ENCODE results near the gene VPS37D.
"Not testable (repeated sequence)": the region's sequence is repeated elsewhere in the genome, so short reads cannot be mapped to it uniquely, and the experiment has no call there.

Gene VPS37D

GRCh38 chr7:73646785-73647724, 20.6 kb upstream of the VPS37D start:
- no peak for DNase-seq

DNA sequence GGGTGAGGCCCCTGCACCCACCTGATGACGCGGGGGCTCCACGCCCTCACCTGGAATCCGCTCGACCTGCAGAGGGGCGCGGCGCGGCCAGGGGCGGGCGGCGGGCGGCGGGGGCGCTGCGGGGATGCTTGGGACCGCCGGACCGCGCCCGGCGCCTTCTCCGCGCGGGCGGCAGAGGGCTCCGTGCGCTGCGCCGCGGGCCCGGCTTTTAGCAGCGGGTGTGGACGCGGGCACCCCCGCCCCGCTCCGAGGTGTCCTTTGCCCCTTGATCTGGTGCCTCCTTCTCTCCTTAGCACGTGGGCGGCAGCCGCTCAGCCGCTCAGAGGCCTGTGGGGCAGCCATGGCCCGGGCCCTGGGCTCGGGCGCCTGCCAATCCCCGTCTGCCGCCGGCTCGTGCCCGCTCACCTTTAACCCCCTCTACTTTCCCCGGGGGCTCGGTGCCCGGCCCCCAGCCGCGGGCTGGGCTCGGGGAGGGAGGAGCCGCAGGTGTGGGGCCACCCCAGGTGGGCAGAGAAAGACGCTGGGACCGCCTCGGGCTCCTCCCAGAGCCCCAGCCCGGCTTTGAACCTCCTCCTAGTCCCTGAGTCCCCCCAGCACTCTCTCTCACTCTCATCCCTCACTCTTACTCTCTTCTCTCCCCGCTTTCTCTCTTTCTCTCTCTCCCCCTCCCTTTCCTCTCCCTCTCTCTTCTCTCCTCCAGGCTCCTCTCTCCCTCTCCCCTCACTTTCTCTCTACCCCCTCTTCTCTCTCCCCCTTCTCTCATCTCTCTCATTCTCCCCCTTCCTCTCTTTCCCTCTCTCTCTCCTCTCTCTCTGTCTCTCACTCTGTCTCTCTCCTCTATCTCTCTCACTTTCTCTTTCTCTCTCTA, 19.7 kb upstream of the VPS37D start:
- DNase-seq, result no peak

DNA sequence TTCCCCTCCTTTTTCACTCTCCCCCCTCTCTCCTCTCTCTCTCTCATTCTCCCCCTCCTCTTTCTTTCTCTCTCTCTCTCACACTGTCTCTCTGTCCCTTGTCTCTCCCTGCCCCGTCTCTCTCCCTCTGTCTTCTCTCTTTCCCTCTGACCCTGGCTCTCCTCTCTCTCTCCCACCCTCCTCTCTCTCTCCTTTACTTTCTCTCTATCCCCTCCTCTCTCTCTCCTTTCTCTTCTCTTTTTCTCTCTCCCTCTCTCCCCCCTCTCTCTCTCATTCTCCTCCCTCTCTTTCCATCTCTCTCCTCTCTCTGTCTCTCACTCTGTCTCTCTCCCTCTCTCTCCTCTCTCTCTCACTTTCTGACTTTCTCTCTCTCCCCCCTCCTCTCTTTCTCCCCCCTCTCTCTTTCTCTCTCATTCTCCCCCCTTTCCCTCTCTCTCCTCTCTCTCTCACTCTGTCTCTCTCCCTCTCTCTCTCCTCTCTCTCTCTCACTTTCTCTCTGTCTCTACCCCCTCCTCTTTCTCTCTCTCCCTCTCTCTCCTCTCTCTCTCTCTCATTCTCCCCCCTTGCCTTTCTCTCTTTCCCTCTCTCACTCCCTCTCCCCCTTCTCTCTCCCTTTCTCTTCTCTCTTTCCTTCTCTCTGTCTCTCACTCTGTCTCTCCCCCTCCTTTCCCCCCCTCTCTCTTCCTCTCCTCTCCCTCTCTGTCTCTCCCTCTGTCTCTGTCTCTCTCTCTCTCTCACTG, 18.9 kb upstream of the VPS37D start:
- no peak for DNase-seq

- DNase-seq, result no peak
Observed at GRCh38 chr7:73649576-73649975, 18.1 kb upstream of the VPS37D start.

DNA sequence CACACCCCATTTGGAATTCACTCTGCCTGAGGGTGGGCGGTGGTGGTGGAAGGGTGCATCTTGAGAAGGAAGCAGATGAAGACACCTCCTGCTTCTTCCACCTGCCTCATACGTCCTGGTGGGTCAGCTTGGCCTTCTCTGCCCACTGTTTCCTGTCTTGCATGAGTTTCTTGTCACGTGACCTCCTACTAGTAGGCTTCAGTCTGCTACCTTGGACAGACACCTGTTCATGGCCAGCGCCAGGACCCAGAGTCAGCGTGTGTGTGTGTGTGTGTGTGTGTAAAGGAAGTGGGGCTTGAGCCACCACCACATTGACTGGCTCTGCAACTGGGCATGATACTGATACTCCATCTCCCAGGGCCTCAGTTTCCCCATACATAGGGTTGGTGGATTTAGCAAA, 17.1 kb upstream of the VPS37D start:
- no peak for DNase-seq

- no peak for DNase-seq
Observed at GRCh38 chr7:73652541-73652949, 15.1 kb upstream of the VPS37D start.

GRCh38 chr7:73655309-73655708, 12.3 kb upstream of the VPS37D start:
- not testable (repeated sequence) for DNase-seq

GRCh38 chr7:73659983-73660382, 7.6 kb upstream of the VPS37D start:
- no peak for DNase-seq

GRCh38 chr7:73660594-73660993, 7.0 kb upstream of the VPS37D start:
- DNase-seq, result not testable (repeated sequence)

DNA sequence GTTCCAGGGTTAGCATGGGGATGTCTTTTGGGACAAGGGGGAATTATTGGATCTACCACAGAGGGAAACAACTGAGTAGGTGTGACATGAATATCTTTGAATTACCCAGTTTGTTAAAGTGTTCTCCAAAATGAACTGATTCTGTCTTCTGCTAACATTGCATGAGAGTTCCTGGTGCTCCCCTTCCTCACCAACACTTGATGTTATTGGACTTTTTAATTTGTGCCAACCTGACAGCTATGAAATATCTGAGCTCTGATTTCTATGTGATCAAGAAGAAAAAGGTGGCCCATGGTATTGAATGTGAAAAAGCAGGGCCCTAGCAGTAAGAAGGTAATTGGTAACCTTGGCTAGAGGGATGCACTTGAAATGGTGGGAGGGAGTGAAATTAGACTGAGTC, 4.6 kb upstream of the VPS37D start:
- DNase-seq, result no peak

DNA sequence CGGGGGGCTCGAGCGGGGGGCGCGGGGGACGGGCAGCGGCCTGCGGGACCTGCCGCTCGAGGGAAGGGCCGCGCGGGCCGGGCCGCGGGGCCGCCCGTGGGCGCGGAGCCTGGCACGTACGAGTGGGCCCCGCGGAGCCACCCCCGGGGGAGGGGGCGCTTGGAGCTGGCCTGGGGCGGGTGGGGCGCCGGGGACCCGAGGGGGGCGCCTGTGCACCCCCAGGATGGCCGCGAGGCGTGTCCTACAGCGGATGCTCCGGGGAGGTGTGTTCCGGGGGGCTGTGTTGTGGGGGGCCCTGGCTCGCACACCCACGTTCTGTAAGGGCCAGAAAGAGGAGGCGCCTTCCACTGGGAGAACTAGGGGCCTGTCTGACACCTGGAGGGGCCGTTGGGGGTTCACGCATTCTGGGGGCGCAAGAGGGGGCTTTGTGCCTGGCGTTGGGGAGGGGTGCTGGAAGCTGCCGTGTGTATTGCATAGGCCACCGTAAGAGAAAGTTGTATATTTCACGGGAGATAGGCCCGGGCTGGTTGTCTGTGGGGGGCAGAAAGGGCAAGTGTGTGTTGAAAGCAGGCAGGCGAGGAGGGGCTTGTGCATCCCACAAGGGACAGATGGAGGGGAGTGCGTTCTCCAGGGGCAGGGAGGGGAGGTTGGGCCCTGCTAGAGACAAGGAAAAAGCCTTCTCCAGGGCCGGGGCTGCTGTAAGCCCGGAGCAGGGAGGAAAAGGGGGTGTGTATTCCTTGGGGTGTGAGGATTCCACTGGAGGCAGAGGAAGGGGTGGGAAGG, 663 bp downstream of the VPS37D start:
- DNase-seq, result no peak

GRCh38 chr7:73668886-73669230, 1.2 kb downstream of the VPS37D start:
- no peak for DNase-seq

DNA sequence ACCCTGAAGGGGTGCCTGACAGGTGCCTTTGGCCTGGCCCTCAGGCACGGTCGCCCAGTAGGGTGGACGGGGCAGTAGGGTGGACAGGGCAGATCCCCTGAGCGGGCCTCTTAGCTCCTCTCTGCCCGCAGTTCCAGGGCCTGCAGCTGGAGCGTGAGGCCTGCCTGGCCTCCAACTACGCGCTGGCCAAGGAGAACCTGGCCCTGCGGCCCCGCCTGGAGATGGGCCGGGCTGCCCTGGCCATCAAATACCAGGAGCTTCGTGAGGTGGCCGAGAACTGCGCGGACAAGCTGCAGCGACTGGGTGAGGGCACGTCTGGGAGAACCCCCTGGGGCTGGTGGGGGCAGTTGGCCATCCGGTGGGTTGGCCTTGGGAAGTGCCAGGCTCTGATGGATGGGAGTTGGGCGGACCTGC, 1.7 kb downstream of the VPS37D start:
- DNase-seq, result no peak

DNA sequence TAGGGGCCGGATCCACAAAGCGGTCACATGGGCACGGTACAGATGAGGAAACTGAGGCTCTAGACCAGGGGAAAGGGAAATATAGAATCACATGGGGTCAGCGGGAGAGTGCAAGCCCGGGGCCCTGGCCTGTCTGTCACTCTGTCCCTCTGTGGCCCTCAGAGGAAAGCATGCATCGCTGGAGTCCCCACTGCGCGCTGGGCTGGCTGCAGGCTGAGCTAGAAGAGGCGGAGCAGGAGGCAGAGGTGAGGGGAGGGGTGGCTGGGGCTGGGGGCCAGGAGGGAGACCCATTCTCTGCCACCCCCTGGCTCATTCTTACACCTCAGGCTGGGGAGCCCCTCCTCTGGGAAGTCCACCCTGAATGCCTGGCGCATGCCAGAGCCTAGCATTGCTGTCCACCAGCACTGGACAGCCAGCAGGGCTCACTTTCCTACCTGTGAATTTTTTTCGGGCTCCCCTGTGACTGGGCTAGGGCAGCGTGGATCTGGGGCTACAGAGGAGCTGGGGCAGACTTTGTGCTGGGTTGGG, 2.3 kb downstream of the VPS37D start:
- no peak for DNase-seq

DNA sequence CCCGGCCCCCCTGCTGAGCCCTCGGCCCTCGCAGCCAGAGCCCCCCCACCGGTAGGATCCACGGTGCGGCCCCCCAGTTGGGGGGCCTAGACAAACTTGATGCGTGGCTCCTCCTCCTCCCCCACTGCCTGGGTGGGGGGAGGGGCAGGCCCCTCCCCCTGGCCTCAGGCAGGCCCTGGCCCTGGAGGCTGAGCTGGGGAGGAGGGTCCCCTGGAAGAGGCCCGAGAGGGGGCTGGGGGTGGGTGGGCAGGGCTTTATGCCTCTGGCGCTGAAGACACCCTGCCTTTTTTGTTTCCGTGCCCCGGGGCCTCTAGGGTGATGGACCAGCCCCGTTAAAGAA, 3.7 kb downstream of the VPS37D start:
- DNase-seq, result no peak

GRCh38 chr7:73671857-73672445, 4.3 kb downstream of the VPS37D start:
- no peak for DNase-seq

GRCh38 chr7:73674468-73675124, 7.0 kb downstream of the VPS37D start:
- no peak for DNase-seq

DNA sequence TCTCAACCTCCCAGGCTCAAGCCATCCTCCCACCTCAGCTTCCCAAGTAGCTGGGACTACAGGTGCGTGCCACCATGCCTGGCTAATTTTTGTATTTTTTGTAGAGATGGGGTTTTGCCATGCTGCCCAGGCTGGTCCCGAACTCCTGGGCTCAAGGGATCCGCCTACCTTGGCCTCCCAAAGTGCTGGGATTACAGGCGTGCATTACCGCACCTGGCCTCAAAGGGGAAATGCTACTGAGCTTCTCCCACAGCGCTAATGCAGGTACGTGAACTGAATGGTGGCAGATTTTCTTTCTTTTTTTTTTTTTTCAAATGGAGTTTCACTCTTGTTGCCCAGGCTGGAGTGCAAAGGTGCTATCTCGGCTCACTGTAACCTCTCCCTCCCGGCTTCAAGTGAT, 8.4 kb downstream of the VPS37D start:
- DNase-seq, result not testable (repeated sequence)

- DNase-seq, result no peak
Observed at GRCh38 chr7:73678862-73679261, 11.2 kb downstream of the VPS37D start.

DNA sequence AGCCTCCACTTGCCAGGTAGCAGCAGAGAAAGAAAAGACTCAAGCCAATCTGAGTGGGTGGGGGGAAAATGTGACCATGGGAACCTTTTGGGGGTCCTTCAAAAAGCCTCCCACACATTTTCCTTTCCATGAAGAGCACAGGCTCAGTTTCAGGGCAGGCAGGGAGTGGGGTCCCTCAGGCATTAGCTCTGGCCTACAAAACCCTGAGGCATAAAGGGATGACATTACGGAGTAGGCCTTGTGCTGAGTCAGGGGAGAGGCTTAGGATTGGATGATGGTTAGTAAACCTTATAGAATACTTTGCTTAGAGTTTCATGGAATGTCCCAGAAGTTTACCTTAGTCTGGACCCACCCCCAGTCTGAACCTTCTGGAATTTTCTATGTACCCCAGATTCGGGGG, 12.1 kb downstream of the VPS37D start:
- no peak for DNase-seq

GRCh38 chr7:73680501-73680900, 12.9 kb downstream of the VPS37D start:
- no peak for DNase-seq
